PC-9 (cell line): ENCODE results near the gene SYNJ1.

Experiments
- EZH2 ChIP-seq: fragments of 200-600 bp; sonication (generic); IDR thresholded peaks from 2 replicates; pipeline ENCODE4 v1.8.0; 2017; ENCODE audit warnings: antibody characterized with exemption, low read depth
- TF ChIP-seq, protein P1 (sequence below): fragments of 200-600 bp; sonication (generic); conservative IDR thresholded peaks from 2 replicates; pipeline ENCODE4 v1.6.1; 2017; ENCODE audit warnings: mixed run types, antibody characterized with exemption, mild to moderate bottlenecking, moderate library complexity

DNA sequence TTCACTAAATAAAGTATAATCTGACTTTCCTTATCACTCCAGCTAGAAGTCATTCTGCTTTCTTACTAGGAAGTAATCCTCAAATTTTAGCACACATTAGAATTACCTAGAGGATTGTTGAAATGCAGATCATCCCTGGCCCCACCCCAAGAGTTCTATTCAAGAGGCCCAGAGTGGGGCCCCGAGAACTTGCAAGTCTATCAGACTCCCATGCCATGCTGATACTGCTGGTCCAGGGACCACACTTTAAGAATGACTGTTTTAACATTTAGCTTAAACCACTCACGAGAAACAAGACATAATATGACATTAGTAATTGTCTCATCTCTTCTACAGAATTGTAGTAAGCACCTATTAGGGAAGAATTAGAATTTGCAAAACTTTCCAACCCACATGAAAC lies 7.7 kb upstream of the SYNJ1 start:
- TF ChIP-seq, protein P1, sequence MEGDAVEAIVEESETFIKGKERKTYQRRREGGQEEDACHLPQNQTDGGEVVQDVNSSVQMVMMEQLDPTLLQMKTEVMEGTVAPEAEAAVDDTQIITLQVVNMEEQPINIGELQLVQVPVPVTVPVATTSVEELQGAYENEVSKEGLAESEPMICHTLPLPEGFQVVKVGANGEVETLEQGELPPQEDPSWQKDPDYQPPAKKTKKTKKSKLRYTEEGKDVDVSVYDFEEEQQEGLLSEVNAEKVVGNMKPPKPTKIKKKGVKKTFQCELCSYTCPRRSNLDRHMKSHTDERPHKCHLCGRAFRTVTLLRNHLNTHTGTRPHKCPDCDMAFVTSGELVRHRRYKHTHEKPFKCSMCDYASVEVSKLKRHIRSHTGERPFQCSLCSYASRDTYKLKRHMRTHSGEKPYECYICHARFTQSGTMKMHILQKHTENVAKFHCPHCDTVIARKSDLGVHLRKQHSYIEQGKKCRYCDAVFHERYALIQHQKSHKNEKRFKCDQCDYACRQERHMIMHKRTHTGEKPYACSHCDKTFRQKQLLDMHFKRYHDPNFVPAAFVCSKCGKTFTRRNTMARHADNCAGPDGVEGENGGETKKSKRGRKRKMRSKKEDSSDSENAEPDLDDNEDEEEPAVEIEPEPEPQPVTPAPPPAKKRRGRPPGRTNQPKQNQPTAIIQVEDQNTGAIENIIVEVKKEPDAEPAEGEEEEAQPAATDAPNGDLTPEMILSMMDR: no peak
- no peak for TF ChIP-seq EZH2
